Left colon (tissue), 2 donors: ENCODE measurements around the gene BABAM2. TPM values are rescaled to one million over a fixed set of nuclear protein-coding genes. Genes with fewer than 3 reads are reported as not detected.

Experiments
- ATAC-seq: fragments of 200-7000 bp; cut with Tn5 transposase; one replicate; pipeline ENCODE4 v1.9.1; 2020; ENCODE audit warnings: mild to moderate bottlenecking, moderate library complexity
- DNase-seq, 2 donors: peaks; one replicate each; pipeline ENCODE4 v3.0.0-alpha.2; 2020
- intact Hi-C, 2 donors: fragments of 100-400 bp; cut with DNase I in 1 of 2; cut with micrococcal nuclease in 1 of 2; formaldehyde crosslinking; loops; one replicate each; pipeline versions ENCODE4 v1.11.2 to v1.14.0; 2022; cut with DNase I, micrococcal nuclease
- total RNA-seq, 2 donors: library from RNA; stranded (reverse); fragmentation: NEBNext Ultra II Directional; extraction: Animal tissue kit (Norgen Biotek cat#: 25700); gene quantifications; one replicate each; pipeline ENCODE4 v1.2.1, GENCODE V29; 2021
- donor health status: DM: no; HTN: no; CAD: no.
- donor health status: DM: yes; HTN: yes; CAD: no.

BABAM2 gene
- total RNA-seq, 2 donors from 2014 or later: 35.3 to 39.3 TPM

- ATAC-seq (peak; percentile 67), DNase-seq (no peak)
- intact Hi-C loops: no loop called here
These were observed 303.3 kb downstream of the BABAM2 start for GRCh38 chr2:28193630-28194403.

- no peak for ATAC-seq
- no peak for DNase-seq
- intact Hi-C loops: no loop called here
These were observed 309.6 kb downstream of the BABAM2 start for GRCh38 chr2:28199995-28200679.

GRCh38 chr2:28201671-28202180, 311.2 kb downstream of the BABAM2 start:
- DNase-seq: no peak
- peak; percentile 21 for ATAC-seq
- intact Hi-C loops: no loop called here

GRCh38 chr2:28202719-28203118, 312.2 kb downstream of the BABAM2 start:
- DNase-seq (no peak), ATAC-seq (peak; percentile 97)
- intact Hi-C loops: no loop called here

- DNase-seq: no peak
- no peak for ATAC-seq
- intact Hi-C loops: no loop called here
These were observed 316.2 kb downstream of the BABAM2 start for GRCh38 chr2:28206762-28207161.

DNA sequence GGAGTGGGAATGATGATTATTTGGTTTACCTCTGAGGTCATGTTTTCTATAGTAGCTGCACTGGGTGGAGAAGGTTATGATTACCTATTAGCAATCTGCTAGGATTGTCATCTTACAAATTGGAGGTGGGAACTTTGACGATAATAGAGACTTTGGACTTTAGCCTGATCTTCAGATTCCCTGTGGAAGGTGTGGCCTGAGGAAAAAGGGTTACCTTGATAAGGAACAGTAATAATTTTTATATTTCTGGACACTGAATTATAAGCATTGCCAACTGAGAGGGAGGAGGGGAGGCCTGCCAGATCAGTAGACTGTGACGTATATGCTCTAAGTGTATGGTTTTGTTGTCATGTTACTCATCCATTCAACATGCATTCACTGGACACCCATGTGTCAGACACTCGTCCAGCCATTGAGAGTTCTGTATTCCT, 318.7 kb downstream of the BABAM2 start:
- ATAC-seq (peak; percentile 90), DNase-seq (peak; percentile 38 to 43)
- intact Hi-C loops: no loop called here

GRCh38 chr2:28209864-28210263, 319.3 kb downstream of the BABAM2 start:
- ATAC-seq: peak; percentile 41
- no peak for DNase-seq
- intact Hi-C loops: no loop called here

GRCh38 chr2:28210535-28210934, 320.0 kb downstream of the BABAM2 start:
- no peak for ATAC-seq

DNA sequence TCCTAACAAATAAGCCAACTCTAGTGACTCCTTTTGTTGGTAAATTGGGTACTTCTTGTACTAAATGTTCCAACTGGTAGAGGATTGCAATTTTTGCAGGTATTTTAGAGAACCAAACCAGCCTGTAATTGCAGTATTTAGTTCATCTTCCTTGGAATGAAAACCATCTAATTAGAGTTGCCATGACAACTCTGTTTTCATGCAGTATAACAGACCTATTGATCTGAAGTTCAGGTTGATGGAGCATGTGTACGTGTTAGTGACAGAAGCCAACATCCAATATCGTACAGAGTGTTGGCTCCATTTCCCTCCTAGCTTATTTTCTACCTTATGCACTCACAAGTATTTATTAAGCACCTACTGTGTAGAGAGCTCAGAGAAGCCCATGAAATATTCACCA, 325.8 kb downstream of the BABAM2 start:
- no peak for ATAC-seq
- no peak for DNase-seq
- intact Hi-C loops: no loop called here

More at GRCh38 chr2:28210535-28210934, 320.0 kb downstream of the BABAM2 start:
- no peak for DNase-seq
- intact Hi-C loops: no loop called here

DNA sequence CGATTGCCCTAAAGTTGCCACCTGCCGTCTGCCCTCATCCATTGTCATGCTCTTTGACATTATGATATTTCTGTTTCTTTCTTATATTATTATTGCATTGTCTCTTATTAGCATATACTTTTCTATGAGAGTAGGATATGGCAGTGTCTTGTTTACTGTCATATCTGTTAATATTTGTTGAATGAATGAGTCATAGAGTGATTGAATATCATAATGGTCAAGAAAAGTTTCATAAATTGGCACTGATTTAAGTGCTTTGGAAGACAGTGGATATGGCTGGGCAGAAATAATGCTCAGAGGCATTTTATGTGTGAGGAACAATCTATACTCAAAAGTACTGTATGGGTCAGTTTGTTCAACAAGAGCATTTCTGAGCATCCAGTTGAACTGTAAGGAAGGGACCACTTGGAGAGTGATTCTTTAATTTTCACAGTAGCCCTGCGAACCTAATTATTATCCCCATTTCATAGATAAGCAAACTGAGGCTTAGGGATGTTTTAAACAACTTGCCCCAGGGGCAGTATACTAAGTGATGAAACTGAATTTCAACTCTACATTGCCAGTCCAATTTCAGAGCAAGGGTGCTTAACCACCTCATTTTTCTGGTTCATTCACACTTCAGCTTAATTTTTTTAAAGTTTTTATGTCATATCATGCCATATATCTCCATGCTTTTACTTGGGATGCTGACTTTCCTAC, 326.7 kb downstream of the BABAM2 start:
- no peak for ATAC-seq
- intact Hi-C loops: no loop called here
- no peak for DNase-seq

GRCh38 chr2:28219138-28219537, 328.6 kb downstream of the BABAM2 start:
- DNase-seq: no peak
- intact Hi-C loops: no loop called here
- ATAC-seq: no peak

DNA sequence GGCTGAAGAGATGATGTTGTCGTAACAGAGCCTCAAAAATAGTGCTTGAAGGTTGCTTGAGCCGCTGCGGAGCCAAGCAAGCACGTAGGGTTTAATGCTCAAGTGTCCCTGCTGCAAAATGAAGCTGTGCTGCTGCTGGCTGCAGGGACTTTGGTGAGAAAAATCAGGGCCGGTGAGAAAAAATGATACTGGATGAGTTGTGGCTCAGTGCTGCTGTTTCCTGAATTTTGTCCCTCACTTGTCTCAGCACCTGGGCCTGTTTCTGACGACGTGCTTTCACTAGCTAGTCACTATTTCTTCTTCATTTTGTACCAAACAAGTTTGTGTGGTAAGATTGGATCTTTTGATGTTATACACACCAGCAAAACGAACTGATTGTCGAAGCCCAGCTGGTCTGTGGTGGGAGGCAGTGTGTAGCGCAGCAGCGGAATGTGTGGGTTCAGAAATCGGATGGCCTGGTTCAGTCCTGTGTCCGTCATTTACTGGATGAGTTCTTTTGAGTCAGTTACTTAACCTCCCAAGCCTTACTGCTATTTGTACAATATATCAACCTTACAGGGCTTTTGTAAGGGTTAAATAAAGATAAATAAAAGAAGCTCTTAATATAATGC, 329.3 kb downstream of the BABAM2 start:
- no peak for DNase-seq

DNA sequence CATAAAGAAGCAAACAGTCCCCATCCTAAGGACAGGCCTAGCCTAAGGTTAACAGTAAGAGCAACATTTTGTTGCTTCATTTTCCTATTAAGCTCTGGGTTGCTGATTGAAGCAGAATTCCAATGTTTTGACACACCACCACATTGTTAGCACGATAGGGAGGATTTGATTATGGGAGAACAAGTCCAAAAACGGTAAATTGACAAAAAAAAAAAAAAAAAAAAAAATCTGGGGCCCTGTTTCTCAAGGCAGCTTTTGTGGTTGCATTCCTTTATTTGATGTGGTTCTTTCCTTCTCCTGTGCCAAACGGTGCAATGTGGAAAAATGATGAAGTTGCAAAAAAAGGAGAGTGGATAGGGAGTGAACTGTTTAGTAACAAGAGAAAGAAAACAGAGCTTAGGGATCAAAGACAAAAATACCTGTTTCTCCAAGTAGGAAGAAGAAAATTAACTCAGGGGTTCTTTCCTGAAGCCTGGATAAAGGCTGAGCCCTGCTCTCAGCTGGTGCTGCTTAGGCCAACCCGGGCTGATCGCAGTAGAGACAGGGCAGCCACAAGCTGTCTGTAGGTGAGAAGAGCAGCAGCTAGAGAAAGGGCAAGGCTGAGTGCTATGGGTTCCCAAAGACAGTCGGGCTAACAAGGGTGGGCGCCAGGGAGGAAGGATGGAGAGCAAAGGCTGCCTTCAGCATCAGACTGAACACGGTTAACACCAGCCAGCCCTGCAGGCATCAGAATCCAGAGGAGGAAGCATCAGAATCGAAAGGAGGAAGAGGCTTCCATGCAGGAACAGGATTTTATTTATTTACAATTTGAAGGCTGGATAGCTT, 334.3 kb downstream of the BABAM2 start:
- ATAC-seq: peak; percentile 90
- intact Hi-C loops: no loop called here
- DNase-seq: peak in 1 of 2 donors; percentile 34

More for the DNA sequence above, 329.3 kb downstream of the BABAM2 start:
- no peak for ATAC-seq
- intact Hi-C loops: no loop called here

DNA sequence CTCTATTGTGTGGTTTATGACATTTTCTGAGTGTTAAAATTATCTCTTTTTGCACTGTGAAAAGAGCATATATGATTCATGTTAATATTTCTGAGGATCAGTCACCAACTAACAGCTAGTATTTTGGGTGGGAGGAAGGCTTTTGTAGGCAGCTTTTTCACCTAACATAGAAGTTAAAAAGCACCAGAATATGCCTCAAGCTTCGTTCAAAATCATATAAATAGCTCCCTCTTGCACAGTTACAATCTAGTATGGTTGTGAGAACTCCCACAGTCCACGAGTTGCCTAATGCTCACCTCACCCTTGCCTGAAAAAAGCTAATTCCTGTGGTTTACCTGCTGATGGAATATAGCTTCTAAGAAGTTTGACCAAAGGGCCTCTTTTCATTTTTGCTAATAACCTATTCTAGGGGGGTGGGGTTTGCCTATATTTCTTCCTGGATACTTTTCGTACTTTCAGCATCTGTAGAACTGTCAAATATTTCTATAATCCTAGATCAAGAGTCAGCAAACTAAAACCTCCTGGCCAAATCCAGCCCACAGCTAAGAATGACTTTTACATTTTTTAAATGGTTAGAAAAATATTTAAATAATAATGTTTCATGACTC, 335.0 kb downstream of the BABAM2 start:
- no peak for DNase-seq
- intact Hi-C loops: no loop called here
- ATAC-seq: peak; percentile 3

DNA sequence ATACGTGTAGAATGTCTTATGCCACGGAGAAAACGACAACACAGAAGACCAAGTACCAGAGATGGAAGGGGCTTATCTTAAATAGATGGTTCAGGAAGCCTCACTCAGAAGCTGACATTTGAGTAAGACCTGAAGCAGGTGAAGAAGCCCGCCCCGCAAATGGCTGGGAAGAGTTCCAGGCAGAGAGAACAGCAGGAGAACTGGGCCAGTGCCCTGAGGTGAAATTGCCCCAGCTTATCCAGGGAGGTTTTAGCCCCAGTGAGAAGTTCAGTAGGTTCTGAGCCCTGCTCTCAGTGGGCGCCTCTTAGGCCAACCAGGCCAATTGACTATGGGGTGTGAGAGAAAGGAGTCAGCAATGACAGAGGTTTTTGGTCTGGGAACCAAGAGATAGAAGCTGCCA, 336.0 kb downstream of the BABAM2 start:
- ATAC-seq (no peak), DNase-seq (no peak)

GRCh38 chr2:28227498-28227897, 337.0 kb downstream of the BABAM2 start:
- intact Hi-C loops: no loop called here
- ATAC-seq (no peak), DNase-seq (no peak)

More for the DNA sequence above, 336.0 kb downstream of the BABAM2 start:
- intact Hi-C loops: no loop called here

GRCh38 chr2:28228434-28228995, 338.0 kb downstream of the BABAM2 start:
- intact Hi-C loops: no loop called here
- DNase-seq (no peak), ATAC-seq (no peak)
